KMS-11 (cell line): Measurements from ENCODE around the gene ZNF213.
A peak's percentile ranks its signal among the peaks of the same experiment; 100 is the strongest.
"Not testable (repeated sequence)": the region's sequence is repeated elsewhere in the genome, so short reads cannot be mapped to it uniquely, and the experiment has no call there.

Experiments
- H2AFZ ChIP-seq: fragments of 200-600 bp; sonication (generic); 2 replicates; pipeline ENCODE4 v1.6.1; 2016; ENCODE audit warnings: antibody characterized with exemption, mixed run types, low read depth
- H3K27ac ChIP-seq: fragments of 200-600 bp; sonication (generic); 2 replicates; pipeline ENCODE4 v1.6.1; 2016; ENCODE audit warnings: mild to moderate bottlenecking, mixed run types
- H3K27me3 ChIP-seq: fragments of 200-600 bp; sonication (generic); 2 replicates; pipeline ENCODE4 v1.6.1; 2017; ENCODE audit warnings: mild to moderate bottlenecking, low read depth, mixed run types, moderate library complexity; ENCODE audit not compliant: insufficient read depth
- H3K36me3 ChIP-seq: fragments of 200-600 bp; sonication (generic); 2 replicates; pipeline ENCODE4 v1.6.1; 2017; ENCODE audit warnings: mild to moderate bottlenecking, mixed run types; ENCODE audit not compliant: insufficient read depth
- H3K4me1 ChIP-seq: fragments of 200-600 bp; sonication (generic); 2 replicates; pipeline ENCODE4 v1.6.1; 2016; ENCODE audit warnings: mild to moderate bottlenecking, low read depth, mixed run types; ENCODE audit not compliant: poor library complexity, severe bottlenecking
- H3K4me2 ChIP-seq: fragments of 200-600 bp; sonication (generic); 2 replicates; pipeline ENCODE4 v1.7.0; 2016; ENCODE audit warnings: mild to moderate bottlenecking, mixed run types
- H3K4me3 ChIP-seq: fragments of 200-600 bp; sonication (generic); IDR thresholded peaks from 2 replicates; pipeline ENCODE4 v1.6.1; 2017; ENCODE audit warnings: low read depth, low read length, mixed read lengths; ENCODE audit not compliant: insufficient read depth
- H3K79me2 ChIP-seq: fragments of 200-600 bp; sonication (generic); 2 replicates; pipeline ENCODE4 v1.6.1; 2016; ENCODE audit warnings: low read depth, mixed run types; ENCODE audit not compliant: insufficient read depth
- H3K9ac ChIP-seq: fragments of 200-600 bp; sonication (generic); 2 replicates; pipeline ENCODE4 v1.6.1; 2016; ENCODE audit warnings: mild to moderate bottlenecking, mixed run types
- H4K20me1 ChIP-seq: fragments of 200-600 bp; sonication (generic); 2 replicates; pipeline ENCODE4 v1.6.1; 2016; ENCODE audit warnings: mild to moderate bottlenecking, mixed run types; ENCODE audit not compliant: insufficient read depth
- TF ChIP-seq, protein P1 (sequence below): fragments of 200-600 bp; sonication (generic); conservative IDR thresholded peaks from 2 replicates; pipeline ENCODE4 v1.6.1; 2017; ENCODE audit warnings: low read depth, mild to moderate bottlenecking, antibody characterized with exemption, low read length, moderate library complexity, mixed read lengths

ZNF213 gene

DNA sequence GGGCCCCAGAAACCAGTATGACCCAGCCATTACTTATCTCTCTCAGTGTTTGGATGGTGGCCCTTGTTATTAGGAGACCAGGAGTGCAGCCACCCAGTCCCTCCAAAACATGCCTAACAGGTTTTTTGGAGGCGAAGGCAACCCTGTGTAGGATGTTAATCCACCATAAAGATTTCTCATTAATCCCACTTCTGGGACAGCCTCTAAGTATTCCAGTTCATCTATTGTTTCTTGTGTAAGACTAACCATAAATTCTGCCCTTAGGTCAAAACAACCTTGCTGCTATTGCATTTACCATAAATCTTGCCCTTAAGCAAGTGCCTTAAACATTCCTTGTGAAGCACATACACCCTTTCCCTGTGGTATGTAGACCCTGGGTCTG, 31.7 kb downstream of the ZNF213 start:
- TF ChIP-seq, protein P1, sequence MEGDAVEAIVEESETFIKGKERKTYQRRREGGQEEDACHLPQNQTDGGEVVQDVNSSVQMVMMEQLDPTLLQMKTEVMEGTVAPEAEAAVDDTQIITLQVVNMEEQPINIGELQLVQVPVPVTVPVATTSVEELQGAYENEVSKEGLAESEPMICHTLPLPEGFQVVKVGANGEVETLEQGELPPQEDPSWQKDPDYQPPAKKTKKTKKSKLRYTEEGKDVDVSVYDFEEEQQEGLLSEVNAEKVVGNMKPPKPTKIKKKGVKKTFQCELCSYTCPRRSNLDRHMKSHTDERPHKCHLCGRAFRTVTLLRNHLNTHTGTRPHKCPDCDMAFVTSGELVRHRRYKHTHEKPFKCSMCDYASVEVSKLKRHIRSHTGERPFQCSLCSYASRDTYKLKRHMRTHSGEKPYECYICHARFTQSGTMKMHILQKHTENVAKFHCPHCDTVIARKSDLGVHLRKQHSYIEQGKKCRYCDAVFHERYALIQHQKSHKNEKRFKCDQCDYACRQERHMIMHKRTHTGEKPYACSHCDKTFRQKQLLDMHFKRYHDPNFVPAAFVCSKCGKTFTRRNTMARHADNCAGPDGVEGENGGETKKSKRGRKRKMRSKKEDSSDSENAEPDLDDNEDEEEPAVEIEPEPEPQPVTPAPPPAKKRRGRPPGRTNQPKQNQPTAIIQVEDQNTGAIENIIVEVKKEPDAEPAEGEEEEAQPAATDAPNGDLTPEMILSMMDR = no peak
- Histone ChIP-seq H3K79me2 (no peaks in the 10 kb centered on the region), H3K4me1 (peaks cover 33% of the 10 kb centered on the region), H2AFZ (no peak overlapping the region), H3K27ac (no peak overlapping the region), H3K9ac (no peak overlapping the region), H3K36me3 (no peaks in the 10 kb centered on the region), H3K4me2 (no peak overlapping the region), H3K27me3 (peaks cover 36% of the 10 kb centered on the region), H4K20me1 (no peaks in the 10 kb centered on the region), H3K4me3 (no peak overlapping the region)

DNA sequence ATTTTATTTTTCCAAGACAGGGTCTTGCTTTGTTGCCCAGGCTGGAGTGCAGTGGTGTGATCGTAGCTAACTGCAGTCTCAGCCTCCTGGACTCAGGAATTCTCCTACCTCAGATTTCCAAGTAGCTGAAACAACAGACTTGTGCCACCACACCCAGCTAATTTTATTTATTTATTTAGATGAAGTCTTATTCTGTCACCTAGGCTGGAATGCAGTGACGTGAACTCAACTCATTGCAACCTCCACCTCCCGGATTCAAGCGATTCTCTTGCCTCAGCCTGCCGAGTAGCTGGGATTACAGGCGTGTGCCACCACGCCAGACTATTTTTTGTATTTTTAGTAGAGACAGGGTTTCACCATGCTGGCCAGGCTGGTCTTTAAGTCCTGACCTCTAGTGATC, 33.9 kb downstream of the ZNF213 start:
- H4K20me1 ChIP-seq, H3K79me2 ChIP-seq, H2AFZ ChIP-seq, H3K27ac ChIP-seq, H3K9ac ChIP-seq, H3K36me3 ChIP-seq, H3K4me2 ChIP-seq, H3K4me3 ChIP-seq: not testable (repeated sequence)
- peaks cover 36% of the 10 kb centered on the region for H3K27me3 ChIP-seq
- H3K4me1 ChIP-seq = peaks cover 50% of the 10 kb centered on the region

DNA sequence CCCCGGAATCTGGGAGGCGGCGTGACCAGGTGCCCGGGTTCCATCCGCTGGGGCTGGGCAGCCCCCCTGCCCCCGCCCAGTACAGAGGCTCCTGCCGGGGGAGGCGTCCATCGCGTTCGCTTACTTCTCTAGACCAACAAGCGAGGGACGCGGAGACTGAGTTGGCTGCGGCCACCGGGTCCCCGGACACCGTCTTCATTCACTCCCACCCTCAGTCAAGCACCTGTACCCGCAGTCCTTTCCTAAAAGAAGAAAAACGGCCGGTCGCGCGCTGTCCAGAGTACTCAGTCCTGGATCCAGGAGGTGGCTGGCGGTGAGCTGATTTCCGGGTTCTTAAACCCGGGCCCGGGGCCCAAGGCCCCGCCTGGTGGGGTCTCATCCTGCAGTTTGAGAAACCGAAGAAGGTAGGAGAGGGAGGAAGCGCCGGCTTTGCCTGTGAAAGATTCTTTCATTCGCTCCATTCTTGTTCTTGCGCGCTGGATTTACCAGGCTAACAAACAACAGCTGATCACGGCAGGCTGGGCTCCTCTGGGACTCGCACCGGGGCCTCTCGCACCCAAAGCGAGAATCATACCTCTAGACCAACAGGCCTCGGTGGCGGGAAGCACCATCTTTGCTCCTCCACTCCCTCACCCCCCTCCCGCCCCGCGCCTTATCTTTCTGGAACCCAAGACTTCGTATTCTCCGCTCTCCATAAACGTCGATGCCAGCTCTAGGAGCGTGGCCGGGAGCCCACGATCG, 35.8 kb downstream of the ZNF213 start:
- H3K36me3 ChIP-seq = no peaks in the 10 kb centered on the region
- H3K4me1 ChIP-seq = peaks cover 52% of the 10 kb centered on the region
- peaks cover 36% of the 10 kb centered on the region for H3K27me3 ChIP-seq
- no peak overlapping the region for H3K27ac ChIP-seq
- H4K20me1 ChIP-seq = no peaks in the 10 kb centered on the region
- H2AFZ ChIP-seq = peak overlapping the region; percentile 64
- peak overlapping the region; percentile 84 for H3K4me2 ChIP-seq
- H3K9ac ChIP-seq = peak overlapping the region; percentile 19; the same call in 1 of the 2 replicates
- TF ChIP-seq, protein P1 = no peak
- no peak overlapping the region for H3K4me3 ChIP-seq
- H3K79me2 ChIP-seq = no peaks in the 10 kb centered on the region

DNA sequence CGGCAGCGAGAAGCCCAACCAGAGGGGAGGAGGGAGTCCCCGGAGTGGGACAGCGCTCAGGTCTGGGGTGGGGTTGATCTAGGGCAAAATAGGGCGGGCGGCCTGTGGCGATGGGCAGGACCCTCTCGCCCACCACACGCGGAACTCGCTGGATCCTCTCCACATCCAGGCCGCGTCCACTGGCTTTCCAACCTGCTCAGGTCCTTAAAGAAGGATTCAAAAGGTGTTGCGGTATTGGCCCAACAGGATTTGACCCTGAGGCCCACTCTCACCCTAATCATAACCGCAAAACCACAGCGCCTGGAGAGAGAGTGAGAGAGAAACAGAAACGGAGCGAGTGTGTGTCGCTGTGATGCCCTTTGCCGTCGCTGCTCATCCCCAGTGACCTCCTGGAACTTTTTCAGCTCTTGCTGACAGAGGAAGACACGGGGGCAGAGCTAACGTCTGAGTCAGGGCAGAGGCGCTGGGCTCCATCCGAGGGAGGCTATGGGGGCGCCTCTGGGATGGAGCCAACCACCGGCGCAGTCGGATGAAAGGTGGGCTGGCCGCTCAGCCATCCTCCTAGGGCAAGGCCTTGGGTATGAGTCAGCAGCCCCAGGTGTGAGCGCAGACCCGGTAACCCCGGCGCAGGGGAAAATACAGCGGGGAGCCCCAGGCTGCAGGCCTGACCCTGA, 36.5 kb downstream of the ZNF213 start:
- Histone ChIP-seq H3K36me3 (no peaks in the 10 kb centered on the region), H3K4me3 (no peak overlapping the region), H2AFZ (peak overlapping the region; percentile 64), H3K27me3 (peaks cover 36% of the 10 kb centered on the region), H3K27ac (peak overlapping the region; percentile 59), H3K79me2 (no peaks in the 10 kb centered on the region), H4K20me1 (no peaks in the 10 kb centered on the region), H3K9ac (peak overlapping the region; percentile 19; the same call in 1 of the 2 replicates), H3K4me2 (peak overlapping the region; percentile 84), H3K4me1 (peaks cover 45% of the 10 kb centered on the region)
- TF ChIP-seq, protein P1 = no peak
